Renal cortical epithelial cell (primary cell): ENCODE measurements around the gene PLXDC1. TPM values are rescaled to one million over a fixed set of nuclear protein-coding genes. Genes with fewer than 3 reads are reported as not detected.

Experiments
- DNase-seq: peaks from one replicate; pipeline ENCODE4 v3.0.0-alpha.2; 2011; ENCODE audit warnings: low read depth
- total RNA-seq: library from RNA; depleted of rRNA; stranded (reverse); fragments of >200 nt; gene quantifications from 2 replicates; pipeline ENCODE4 v1.2.3, GENCODE V29; 2014

Gene PLXDC1
- not detected in 2 replicates for total RNA-seq

DNA sequence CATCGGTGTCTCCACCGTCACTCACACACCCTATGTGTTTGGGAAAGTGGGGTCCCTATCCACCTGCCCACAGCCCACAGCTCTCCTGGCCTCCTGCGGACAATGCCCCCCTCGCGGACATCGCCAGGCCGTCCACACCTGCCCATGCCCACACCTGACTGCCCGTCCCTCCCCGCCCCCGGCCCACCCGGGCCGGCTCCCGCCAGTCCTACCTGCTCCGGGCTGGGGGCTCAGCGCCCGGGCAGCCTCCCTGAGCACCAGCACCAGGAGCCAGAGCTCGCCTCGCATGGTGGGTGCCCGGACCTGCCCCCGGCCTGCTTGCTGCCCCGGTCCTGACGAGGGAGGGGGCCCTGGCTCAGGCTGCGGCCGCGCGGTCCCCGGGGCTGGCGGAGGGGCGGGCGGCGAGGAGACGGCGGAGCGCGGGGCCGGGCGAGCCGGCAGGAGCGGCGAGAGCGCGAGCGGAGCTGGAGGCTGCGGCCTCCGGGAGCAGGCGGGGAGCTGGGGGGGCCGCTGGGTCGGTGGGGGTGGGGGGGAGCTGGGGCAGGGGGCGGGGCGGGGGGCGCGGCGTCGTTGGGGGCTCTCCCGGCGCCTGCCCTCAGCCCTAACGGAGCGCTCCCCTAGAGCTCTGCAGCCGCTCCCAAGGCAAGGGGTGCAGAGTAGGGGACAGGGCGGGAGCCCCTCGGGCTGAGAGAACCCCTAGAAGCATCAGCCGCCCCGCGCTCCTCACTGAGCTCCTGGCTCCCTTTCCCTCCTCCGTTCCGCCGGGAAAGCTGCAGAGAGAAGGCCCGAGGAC lies at the start of gene PLXDC1:
Gene PLXDC1, minus strand, starts transcription at position 488 of the 793 bp plus-strand sequence. Its CDS starts 200 bp downstream, at position 288.
- no peak for DNase-seq

DNA sequence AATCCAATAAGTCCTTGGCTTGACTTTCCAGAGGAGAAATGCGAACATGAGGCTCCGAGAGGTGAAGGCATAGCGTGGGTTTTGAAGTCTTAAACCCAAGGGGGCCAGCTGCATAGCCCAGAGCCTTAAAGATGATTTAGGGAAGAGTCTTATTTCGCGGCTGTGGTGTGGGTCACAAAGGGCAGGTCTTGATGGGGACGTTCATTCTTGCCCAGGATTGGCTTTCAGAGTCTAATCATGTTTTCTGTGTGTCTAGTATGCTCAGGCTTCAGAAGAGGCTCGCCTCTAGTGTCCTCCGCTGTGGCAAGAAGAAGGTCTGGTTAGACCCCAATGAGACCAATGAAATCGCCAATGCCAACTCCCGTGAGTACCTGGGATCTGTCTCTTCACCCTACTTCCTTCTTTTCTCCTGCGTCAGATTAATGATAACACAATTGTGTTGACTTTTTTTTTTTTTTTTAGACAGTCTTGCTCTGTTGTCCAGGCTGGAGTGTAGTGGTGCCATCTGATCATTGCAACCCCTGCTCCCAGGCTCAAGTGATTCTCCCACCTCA lies 49.6 kb upstream of the PLXDC1 start:
- DNase-seq = no peak

DNA sequence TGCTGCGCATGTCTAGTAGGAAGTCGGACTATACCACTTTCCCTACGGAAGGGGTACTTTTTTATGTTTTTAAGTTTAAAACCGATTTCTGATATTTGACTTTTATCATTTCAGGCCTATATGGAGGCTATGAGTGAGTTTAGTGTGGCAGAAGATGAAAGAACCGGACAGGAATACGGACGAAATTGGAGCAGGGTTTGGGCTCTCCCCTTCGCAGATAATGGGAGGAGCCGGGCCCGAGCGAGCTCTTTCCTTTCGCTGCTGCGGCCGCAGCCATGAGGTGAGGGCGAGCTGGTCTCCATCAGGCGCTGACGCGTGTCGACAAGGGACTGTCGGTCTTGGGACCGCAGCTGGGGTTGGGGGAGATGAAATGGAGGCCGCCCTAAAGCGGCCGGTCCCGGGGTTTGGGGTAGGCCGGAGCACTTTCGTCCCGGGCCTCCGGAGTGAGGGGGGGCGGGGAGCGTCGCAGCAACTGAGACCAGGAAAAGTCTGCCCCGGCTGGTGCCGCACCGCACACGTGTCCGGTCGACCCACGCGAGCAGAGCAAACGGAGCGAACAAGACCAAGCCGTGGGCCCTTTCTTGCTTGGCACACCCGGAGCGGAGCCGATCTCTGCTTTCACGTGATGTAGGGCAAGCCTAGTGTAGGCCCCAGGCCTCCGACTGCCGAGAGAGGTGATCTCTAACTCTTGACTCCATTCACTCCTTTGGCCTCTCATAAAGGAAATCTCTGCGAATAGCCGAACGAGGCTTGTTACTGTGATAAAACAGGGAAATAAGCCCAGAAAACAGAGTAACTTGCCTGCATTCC lies 48.8 kb upstream of the PLXDC1 start, which contains the start of gene RPL19:
Gene RPL19, plus strand, starts transcription at position 214 of the 810 bp plus-strand sequence. Its CDS starts 62 bp downstream, at position 276.
- no peak for DNase-seq

DNA sequence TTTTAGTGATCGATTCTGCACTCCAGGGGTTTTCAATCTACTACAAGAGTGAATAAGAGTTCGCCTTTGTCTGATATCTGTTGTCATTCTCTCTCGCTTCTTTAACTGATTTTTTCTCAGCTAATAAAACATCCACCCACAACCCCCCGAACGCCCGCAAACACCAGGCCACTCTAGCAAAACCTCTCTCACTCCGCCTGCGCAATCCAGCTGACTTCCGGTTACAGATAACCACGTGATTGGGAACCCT lies 48.3 kb upstream of the PLXDC1 start:
- DNase-seq = peak; percentile 92

DNA sequence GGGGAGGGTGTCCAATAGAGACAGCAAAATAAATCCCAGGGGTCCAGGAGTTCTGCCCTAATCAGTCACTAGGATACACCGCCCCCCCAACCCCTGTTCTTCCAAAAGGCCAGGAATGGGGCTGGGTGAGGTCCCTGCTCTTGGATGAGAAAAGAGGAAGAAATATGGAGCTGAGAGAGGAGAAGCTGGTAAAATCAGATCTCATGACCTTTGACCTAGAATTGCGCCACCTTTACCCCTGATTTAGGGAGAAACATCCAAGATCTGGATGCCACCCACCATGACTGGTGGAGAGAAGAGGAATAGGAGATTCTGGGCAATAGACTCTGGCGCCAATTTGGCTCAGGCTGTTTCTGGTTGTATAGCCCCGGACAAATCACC lies 46.7 kb upstream of the PLXDC1 start:
- no peak for DNase-seq

DNA sequence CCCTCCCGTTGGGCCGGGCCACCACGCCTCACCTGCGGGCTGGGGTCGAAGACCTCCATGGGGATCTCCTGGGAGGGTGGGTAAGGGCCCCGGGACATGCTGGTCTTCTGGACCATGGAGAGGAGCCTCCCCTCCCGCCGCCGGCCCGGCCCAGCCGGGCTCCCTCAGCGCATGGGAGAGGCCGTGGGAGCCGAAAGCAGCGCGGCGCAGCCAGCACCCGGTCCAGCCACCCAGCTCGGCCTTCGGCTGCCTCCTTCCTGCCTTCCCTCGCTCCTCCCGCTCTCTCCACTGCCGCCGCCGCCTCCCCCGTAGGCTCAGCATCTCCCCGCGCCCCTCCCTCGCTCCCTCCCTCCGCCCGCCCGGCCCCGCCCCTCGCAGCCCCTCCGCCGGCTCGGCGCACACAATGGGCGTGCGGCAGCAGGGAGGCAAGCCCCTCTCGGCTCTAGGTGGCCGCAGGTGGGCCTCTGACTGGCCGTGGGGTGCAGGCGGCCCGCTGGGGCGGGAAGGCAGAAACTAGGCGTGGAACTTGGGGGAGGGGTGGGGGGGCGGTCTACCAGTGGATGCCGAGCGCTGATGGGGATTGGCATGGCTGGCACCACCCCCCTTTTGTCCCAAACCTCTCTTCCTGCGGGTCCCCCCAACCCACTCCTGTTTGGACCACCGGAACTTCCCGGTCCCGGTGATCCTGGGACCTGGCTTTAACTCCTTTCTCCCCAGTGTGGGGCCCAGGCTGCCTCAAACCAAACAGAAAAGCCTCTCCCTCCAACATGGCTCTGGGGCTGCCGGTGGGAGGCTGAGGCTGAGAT lies 46.1 kb upstream of the PLXDC1 start, which contains the start of gene CACNB1:
Gene CACNB1, minus strand, starts transcription at position 290 of the 806 bp plus-strand sequence. Its CDS starts 174 bp downstream, at position 116.
- DNase-seq = peak; percentile 24

DNA sequence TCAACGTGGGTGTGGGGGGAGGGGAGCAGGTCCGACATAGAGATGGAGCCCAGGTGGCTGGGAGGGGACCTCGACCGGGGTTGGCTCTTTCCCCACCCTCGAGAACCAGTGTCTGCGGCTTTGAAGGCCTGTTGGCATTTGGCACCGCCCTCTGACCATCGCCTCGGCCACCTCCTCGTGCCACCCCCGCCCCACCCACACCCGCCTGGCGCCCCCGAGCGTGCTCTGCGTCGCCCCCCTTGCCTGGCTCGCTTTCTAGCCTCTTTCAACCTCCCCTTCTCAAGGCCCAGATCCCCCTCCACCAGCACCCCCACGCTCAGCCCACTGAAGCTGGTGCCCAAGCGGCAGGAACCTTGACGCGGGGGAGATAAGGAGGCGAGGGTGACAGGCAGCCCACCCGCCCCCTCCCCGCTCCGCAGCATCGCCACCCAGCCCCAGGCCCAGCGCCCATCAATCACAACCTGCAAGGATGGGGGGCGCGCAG lies 45.4 kb upstream of the PLXDC1 start:
- DNase-seq = no peak

DNA sequence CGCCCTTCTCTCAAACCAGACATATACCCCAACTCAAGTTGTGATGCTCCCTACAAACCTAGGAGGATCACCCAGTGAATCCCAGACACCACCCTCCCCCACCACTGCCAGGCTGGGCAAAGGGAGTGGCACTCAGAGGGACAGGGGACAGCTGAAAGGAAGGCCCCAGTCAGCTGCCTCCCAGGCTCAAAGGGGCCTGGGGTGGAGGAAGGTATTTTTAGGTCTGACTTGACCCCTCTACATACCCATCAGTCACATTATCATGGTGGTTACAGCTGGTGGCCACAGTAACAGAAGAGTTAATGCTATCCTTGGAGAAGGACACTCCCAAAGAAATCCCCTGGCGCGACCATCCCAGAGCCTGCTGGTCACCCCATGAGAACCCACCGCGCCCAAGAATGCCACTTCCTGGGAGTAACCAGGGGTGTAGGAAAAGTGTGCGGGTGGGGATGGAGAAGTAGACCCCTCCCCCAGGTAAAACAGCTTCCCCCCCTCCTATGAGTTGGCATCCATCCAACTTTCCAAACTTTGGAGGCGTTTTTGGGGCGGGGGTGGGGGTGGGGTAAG lies 44.9 kb upstream of the PLXDC1 start:
- no peak for DNase-seq

DNA sequence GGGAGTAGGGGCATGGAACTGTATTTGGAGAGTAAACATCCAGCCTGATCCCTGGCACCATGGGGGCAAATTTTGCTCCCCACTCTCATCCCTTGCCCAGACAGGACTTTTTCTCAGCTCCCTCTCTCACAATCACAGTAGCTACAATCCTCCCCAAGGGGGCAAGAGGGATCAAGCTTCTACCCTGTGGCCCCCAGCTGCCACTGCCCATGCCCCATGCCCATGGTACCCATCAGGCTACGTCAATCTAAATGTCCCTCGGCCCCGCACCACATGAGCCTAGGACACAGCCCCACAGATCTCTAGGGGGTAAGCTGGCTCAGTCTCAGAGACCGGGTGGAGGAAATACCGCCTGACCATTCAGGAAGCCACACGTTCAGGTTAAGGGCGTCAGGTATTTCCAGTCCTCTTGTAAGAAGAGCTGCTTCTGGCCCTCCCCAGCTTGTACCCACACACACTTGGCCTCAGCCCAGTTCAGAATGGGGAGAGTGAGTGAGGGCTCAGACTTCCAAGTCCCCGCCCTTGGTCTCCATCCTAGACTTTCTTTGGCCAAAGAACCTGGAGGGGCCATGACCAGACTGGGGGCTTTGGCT lies 44.2 kb upstream of the PLXDC1 start:
- peak; percentile 16 for DNase-seq

DNA sequence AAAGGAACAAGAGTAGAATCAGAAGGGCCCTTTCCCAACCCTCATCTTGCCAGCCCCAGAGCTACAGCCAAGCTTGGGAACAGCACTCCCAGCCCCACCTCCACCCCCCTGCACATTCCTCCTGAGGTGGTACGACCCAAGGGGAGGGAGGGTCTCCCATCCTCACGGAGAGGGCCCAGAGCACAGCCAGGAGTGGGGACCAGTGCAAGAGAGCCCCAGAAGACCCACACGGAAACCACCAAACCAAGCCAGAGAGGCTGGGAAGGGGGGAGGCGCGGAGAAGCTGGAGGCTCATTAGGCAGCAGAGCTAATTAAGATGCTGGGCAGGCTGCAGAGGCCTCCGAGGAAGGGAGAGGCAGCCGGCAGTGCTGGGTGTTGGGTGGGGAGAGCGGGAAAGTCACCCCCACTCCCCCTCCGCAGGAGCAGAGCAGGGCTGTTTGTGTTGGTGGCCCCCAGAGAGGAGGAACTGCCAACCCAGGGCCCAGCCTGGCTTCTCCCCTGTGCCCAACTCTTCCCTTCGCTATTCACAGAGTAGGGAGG lies 43.6 kb upstream of the PLXDC1 start:
- DNase-seq = no peak

DNA sequence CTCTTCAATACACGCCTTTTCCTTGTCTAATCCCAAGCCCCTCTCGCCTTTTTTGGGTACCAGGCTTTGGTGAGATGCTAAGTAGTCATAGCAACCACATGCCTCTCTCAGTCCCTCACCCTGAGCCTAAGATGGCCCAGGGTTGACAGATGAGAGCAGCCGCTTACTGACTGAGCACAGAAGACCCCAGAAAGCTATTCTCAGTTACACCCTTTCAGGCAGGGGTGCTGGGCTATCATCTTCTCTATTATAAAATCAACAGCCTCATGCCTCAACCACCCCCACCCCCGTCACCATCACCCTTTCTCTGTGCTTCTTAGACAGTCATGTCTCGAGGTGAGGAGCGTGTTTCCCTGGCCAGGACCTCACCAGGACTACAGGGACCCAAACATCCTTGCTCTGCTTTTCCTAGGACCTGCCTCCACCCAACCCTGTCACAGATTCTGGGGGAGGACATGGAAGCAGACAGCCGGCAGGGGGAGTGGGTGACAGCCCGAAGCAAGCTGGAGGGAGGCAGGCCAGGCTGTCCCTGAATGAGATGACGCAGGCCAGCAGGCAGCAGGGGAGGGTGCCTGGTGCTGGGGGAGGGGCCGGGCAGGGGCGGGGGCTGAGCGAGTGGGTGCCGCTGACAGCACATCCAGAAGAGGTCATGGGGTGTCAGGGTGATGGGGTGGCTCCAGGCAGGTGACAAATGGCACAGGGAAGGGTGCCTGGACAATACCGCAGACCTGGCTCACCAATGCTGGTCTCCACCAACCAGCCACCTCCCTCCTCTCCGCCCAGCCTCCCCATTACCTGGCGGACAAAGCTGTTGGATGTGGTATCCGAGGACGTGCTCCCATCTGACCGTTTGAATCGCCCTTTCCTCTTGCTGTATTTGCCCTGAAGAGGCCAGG lies 42.9 kb upstream of the PLXDC1 start:
- no peak for DNase-seq

DNA sequence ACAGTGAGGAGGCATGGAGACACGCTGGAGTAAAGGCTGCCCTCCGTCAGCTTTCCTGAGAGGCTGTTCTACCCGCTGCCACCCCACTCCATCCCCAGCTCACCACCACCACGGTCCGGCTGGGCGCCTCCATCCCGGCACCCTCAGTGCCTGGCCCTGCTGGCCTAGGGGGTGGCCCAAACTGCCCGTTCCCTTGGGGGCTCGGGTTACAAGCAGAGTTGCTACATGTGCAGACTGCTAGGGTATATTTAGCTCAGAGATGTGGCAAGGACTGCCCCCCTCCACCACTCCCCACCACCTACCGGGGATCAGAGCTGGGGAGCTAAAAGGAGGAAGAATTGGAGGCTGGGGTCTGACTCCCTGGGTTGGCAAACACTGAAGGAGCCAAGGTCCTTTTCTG lies 41.9 kb upstream of the PLXDC1 start:
- no peak for DNase-seq

DNA sequence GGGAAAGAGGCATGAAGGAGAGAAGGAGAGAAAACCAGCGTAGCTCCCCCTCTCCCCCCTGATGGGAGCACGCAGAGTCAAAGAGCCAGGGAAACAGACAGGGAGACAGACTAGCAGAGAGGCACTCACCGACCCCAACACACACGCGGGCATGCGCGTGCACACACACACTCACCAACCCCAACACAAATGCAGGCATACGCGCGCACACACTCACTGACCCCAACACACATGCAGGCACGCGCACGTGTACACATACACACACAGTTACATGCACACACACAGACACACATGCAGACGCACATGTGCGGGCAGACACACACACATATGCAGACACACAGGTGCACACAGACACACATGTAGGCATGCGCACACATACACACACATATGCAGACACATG lies 41.5 kb upstream of the PLXDC1 start:
- no peak for DNase-seq

DNA sequence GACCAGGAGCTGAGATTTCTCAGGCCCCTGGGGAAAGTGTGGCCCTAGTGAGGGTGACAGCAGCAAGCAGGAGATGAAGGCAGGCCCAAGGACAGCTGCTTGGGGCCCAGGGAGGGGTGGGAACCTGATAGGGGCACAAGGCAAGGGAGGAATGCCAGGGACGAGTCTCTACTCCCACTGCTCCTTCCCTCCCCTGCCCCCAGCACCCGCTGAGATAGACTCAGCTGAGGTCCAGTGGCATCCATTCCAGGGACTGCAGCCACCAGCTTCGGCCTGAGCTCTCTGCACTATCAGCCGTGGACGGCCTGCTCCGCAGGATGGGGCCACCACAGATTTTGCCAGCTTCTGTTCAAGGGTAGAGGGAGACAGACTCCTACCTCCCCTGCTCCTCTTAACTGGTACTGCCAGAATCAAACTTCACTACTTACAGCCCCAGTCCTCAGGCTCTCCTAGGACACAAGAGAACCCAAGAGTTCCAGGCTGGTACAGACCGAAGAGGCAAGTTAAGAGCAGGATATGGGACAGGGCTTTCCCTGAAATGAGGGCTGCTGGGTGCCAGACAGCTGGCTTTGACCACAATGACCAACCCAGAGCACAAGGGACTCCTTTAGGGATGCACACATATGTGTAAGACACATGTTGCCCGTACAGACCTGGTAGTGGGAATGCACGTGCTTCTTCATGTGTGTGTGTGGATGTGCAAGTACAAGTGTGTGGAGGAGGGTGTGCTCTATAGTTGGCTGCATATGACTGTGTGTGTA lies 40.5 kb upstream of the PLXDC1 start:
- DNase-seq = no peak

DNA sequence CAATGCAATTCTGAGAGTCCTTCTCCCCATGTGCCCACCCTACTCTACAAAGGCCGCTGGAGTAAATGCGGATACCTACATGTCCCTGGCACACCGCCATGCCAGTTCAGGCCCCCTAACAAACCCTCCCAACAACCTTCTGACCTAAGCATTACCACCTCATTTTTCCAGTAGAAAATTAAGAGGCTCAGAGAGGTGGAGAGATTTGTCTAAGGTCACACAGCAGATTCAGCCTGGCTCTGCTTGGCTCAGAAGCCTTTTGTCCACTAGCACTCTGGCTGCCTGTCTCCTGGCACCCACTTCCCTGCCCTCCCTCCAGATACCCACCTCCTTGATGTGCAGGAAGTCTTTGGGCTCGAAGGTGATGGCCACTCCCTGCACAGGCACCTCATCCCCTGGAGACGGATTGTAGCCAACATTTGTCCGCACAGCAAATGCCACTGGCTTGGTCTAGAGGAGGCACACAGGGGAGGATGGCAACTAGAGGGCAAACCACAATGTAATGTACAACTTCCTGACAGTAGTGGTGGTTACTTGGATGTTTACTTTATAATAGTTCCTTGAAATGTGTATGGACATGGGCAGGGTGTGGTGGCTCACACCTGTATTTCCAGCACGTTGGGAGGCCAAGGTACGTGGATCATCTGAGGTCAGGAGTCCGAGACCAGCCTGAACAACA lies 35.9 kb upstream of the PLXDC1 start:
- no peak for DNase-seq

DNA sequence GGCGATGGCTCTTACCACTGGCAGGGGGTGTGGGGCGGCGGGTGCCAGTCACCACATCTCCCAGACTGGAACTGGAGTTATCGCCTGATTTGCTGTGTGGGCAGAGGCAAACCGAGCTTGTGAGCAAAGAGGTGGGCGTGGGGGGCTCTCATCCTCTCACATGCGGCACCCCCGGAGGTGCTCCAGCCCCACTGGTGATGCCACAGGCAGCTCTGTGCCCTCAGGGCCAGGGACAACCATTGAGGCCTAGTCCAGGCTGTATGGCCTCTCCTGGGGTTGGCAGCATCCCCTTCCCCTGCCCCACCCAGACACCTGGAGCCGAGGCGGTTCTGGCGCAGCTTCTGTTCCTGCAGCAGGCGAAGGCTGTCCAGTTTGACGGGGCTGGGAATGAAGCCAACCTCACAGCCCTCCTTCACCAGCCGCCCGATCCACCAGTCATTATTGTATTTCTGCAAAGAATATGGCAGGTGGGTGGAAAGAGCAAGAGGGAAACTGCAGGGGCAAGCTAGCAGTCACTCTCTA lies 35.1 kb upstream of the PLXDC1 start:
- no peak for DNase-seq

DNA sequence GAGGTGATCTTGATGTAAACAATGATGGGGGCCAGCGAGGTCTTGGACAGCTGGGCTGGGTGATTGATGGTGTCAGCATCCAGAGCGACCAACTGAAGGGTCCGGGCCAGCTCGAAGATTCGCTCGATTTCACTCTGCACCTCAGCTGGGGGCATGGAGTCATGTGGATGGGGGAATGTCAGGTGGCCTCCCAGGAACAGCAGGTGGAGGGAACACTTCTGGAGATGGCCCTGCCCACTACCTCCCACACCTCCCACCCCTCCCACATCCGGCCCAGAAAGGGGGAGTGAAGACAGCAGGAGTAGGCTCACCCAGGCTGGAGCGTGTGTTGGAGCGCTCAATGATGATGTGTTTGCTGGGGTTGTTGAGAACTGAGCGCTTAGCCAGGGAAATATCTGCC lies 32.3 kb upstream of the PLXDC1 start:
- DNase-seq = no peak

DNA sequence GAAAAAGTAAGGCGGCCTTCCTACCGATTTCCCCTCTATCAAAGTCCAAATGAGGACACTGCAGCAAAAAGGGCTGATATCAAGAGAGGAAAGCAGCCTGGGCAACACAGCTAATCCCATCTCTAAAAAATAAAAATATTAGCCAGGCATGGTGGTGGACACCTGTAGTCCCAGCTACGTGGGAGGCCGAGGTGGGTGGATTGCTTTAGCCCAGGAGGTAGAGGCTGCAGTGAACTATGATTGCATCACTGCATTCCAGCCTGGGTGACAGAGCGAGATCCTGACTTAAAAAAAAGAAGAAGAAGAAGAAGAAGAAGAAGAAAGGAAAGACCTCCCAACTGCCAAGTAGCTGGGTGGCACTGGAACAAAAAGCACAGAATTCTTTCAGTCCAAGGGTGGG lies 31.6 kb upstream of the PLXDC1 start:
- DNase-seq = no peak
